Ishikawa (cell line): Measurements from ENCODE around the gene MTHFD1L.

Experiments
- CEBPB ChIP-seq: IDR thresholded peaks from 2 replicates; pipeline ENCODE4 v1.6.1; 2012
- CREB1 ChIP-seq: IDR thresholded peaks from 2 replicates; pipeline ENCODE4 v1.6.1; 2012; ENCODE audit warnings: low read depth
- EGR1 ChIP-seq: IDR thresholded peaks from 2 replicates; pipeline ENCODE4 v1.6.1; 2012
- EP300 ChIP-seq: IDR thresholded peaks from 2 replicates; pipeline ENCODE4 v1.6.1; 2012; ENCODE audit warnings: borderline replicate concordance
- FOXM1 ChIP-seq: IDR thresholded peaks from 2 replicates; pipeline ENCODE4 v1.6.1; 2012; ENCODE audit warnings: low read depth, borderline replicate concordance
- RAD21 ChIP-seq: IDR thresholded peaks from 2 replicates; pipeline ENCODE4 v1.6.1; 2012; ENCODE audit warnings: low read depth
- TAF1 ChIP-seq: IDR thresholded peaks from 2 replicates; pipeline ENCODE4 v1.6.1; 2012; ENCODE audit warnings: low read depth, mild to moderate bottlenecking
- TCF12 ChIP-seq: IDR thresholded peaks from 2 replicates; pipeline ENCODE4 v1.6.1; 2012; ENCODE audit warnings: low read depth
- YY1 ChIP-seq: IDR thresholded peaks from 2 replicates; pipeline ENCODE4 v1.6.1; 2012; ENCODE audit warnings: low read depth
- ZBTB7A ChIP-seq: IDR thresholded peaks from 2 replicates; pipeline ENCODE4 v1.6.1; 2012; ENCODE audit warnings: low read depth
- TF ChIP-seq, protein P1 (sequence below): IDR thresholded peaks from 2 replicates; pipeline ENCODE4 v1.6.1; 2012
- TF ChIP-seq, protein P2 (sequence below): IDR thresholded peaks from 2 replicates; pipeline ENCODE4 v1.6.1; 2012

DNA sequence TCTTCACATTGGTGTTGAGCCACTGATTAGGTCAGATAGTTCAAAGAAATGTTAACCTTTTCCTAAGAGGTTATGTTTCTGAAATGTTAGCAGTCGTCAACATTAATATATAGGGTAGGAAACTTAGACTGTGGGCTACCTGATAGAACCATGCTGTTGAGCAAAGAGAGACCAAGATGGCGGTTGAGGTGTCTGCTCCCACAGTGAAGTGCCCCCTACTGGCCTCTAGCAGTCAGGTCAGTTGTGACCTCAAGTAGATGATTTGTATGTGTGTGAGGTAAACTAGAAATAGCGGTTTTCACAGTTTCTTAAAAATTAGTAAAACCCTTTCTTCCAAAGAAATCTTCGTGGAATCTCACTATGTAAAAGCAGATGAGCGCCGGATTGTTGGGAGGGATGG, 40.3 kb downstream of the MTHFD1L start:
- TF ChIP-seq, protein P1, sequence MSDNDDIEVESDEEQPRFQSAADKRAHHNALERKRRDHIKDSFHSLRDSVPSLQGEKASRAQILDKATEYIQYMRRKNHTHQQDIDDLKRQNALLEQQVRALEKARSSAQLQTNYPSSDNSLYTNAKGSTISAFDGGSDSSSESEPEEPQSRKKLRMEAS, result no peak
- TF ChIP-seq YY1 (peak; percentile 64), CEBPB (no peak), EP300 (no peak), TCF12 (no peak), CREB1 (no peak), ZBTB7A (no peak), FOXM1 (no peak), TAF1 (no peak), EGR1 (no peak), RAD21 (no peak)
- TF ChIP-seq, protein P2, sequence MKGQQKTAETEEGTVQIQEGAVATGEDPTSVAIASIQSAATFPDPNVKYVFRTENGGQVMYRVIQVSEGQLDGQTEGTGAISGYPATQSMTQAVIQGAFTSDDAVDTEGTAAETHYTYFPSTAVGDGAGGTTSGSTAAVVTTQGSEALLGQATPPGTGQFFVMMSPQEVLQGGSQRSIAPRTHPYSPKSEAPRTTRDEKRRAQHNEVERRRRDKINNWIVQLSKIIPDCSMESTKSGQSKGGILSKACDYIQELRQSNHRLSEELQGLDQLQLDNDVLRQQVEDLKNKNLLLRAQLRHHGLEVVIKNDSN, result no peak
